Fibroblast of skin of back (primary cell): ENCODE data around the gene XPO5.
"Not testable (repeated sequence)": the region's sequence is repeated elsewhere in the genome, so short reads cannot be mapped to it uniquely, and the experiment has no call there.

Experiments
- DNase-seq: peaks from one replicate; pipeline ENCODE4 v3.0.0-alpha.2; 2013

The XPO5 gene

DNA sequence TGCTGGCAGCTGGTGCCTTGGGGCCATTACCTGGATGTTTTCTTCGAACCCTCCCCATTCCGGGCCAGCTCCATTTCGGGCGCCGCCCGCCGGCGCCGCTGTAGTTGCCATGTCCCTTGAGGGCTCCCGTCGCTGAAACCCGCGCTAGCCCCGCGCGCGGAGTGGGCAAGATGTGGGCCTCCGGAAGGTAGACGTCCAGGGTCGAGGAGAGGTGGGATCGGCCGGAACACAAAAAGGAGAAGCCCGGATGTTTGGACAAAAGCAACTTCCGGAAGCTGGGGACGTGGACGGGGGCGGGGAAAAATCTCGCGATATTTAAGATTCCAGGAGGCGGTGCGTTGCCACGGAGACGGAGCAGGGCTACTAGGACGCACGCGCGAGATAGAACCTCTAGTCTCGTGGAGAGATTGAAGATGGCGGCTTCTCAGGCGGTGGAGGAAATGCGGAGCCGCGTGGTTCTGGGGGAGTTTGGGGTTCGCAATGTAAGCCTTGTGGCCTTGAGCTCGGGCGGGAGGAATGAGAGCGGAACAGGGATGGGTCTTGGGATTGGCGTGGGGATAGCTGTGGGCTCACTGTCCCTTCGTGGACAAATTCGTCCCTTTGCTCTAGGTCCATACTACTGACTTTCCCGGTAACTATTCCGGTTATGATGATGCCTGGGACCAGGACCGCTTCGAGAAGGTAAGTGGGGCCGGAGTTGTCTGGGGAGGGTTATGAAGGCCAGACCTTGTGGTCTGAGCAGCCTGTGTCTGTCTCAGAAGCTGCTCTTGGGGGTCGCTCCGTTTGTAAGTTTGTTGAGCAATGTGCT, 58.9 kb downstream of the XPO5 start, which contains the start of the genes POLR1C and YIPF3:
Gene POLR1C, plus strand, starts transcription at position 393 of the 808 bp plus-strand sequence. Its CDS starts 21 bp downstream, at position 414.
Gene YIPF3, minus strand, starts transcription at position 230 of the 808 bp plus-strand sequence. Its CDS starts 119 bp downstream, at position 111.
- DNase-seq: peak; percentile 98

DNA sequence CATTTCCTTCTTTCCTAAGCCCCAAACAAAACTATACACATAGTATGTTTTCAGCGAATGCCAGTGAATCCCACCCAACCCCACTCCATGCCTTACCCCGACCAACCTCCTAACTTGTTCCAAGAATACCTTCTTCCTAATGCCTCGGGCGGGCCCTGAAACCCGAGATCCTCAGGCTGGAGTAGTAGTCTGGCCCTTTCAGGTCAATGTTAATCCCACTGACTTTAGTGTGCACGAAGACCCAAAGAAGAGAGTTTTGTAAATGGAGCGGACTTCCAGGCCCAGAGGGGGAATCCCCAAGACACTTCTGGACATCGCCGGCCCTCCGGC, 59.5 kb downstream of the XPO5 start:
- no peak for DNase-seq

DNA sequence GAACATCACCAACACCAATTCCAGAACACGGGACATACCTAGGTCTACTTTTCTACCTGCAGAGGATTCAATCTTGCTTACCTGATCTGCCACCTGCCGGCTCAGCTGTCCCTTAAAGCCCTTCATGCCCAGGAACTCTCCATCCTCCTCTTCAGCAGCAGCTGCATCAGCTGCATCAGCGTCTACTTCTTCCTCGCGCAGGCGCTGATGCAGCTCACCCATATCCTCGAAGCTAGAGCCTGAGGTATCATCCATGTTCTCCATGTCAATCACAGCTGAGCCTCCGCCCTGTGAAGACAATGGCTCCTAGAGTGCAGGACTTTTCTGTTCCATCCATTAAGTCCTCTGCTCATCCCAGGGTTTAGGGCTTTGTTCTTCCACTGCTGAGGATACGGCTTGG, 60.0 kb downstream of the XPO5 start:
- no peak for DNase-seq

DNA sequence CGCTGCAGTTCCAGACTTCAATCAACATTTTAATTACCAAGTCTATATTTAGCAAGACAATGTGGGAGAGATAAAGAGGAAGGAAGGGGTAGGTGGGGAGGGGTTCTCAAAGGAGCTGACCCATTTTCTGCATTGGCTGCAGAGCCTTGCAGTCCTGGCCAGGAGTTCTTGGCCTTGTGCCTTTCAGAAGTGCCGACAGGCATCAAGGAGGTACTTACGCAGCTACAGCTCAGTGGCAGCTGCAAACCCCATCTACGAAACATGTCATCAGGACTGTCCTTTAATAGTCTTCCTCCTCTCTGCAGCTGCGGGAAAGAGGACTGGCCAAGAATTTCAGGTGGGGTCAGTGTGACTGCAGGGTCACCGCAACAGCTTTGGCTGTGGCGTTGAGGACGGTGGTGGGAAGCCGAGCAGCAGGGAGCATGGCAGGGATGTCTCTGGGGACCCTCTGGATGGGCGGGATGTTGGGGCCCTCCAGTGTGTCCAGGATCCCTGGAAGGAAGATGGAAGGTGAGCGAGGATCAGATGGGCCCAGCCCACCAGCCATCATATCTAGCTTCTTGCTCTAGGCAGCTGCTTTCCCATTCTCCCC, 63.9 kb downstream of the XPO5 start:
- DNase-seq: no peak

DNA sequence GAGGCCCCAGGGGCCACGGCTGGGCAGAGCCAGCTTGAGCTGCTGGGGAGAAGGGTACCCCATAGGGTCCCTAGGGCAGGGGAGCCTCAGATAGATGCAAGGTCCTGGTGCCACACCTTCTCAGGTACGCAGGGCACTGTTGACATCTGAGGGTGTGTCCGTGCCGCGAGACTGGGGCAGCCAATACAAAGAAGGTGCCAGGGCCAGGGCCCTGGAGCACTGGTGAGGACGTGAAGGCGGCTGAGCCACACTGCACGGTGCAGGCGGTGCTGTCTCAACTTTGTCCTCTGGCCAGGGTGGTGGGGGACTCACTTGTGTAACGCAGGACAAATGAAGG, 65.0 kb downstream of the XPO5 start:
- DNase-seq: no peak

DNA sequence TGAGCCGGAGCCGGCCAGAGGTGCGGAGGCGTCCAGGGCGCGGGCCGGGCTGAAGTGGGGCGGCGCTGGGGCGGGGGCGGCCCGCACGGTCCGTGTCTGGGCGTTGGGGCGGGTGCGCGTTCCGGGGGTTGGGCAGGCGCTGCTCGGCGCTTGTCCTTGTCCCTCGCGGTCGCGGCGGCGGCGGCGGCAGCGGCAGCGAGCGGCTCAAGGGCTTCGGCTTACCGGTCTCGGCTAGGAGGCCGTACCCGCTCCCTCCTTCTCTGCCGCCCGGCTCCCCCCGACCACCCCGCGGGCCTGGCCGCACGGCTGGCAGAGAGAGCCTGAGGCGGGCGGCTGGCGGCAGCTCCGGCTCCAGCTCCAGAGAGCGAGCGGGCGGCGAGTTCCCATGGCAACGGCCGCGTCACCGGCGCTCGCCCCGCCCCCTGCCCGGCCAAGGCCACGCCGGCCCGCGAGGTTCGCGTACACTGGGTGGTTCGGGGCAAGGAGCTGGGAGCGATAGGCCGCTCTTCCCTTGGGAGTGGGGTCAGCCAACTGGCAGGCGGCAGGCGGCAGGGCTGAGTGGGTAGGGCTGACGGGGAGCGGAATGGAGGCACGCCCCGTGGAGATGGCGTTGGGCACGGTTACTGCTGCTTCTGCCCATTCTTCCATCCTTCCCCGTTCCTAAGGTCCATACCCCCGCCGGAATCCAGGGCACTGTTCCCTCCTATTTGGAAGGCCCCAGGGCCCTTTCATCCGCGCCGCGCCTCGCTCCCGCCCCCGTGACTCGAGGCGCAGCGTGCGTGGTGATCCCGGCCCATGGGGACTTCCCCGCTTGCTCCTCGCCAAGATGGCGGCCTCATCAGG, 65.6 kb downstream of the XPO5 start, which contains the start of gene LRRC73:
Gene LRRC73, minus strand, starts transcription at position 363 of the 843 bp plus-strand sequence. CDS start 561 bp downstream, outside the sequence.
- peak; percentile 79 for DNase-seq

DNA sequence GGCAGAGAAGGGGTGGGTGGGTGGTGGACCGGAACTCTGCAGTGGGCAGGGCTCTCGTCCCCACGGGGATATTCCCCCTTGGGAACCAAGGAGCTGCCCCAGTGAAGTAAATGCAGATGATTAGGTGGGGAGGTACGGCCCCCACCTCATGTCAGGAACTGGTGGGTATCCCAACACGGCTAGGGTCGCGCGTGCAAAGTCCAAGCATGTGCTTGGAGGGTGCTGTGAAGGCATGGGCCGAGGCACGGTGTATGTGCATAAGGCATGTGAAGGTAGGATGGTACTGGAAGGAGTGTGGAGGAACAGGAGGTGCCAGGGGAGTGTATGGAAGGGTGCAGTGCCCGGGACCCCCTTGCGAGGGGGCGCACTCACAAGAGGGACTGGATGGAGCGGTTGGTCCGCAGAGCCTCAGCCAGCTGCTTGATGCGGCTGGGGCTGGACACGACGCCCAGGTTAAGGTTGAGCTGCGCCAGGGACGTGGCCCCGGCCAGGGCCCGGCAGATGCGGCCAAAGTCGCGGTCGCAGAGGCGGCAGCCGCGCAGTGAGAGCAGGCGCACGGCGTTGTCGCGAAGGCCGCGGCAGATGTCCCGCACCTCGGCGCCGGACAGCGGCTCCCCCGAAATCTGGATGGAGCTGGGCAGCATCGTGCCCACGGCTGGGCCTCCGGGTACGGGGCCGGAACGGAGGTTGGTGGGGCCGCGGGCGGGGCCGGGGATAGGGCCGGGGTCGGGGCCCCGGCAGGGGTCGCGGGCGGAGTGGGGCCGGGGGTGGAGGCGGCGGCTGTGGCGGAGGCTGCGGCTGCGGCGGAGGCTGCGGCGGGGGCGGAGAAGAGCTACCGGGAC, 66.5 kb downstream of the XPO5 start:
- no peak for DNase-seq

DNA sequence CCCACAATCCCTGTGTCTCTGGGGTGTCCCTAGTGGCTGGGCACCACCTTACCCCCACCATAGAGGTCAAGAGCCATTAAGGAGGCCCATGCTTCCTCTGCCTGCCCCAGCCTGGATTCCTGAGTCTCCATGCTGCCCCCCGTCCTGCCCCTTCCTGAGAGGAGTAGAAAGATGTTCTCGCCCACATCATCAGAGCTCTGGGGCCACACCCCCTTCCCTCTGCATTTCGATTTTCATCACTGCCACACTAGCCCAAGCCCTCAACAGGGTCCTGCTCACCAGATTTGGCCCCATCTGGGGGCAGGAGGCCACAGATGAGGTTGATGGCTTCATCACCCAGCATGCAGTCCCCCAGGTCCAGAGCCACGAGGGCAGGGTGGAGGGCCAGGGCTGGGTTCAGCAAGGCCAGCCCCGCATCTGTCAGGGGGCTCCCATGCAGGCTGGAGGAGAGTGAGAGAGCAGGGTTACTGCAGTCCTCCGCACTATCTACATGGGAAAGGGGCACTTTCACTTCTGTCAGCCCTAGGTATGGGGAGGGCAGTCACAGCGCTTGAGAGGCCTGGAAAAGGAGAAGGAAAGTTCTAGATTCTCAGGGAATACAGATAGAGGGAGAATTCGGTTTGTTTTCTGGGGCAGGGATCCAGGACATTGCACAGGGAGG, 67.2 kb downstream of the XPO5 start:
- DNase-seq: no peak

DNA sequence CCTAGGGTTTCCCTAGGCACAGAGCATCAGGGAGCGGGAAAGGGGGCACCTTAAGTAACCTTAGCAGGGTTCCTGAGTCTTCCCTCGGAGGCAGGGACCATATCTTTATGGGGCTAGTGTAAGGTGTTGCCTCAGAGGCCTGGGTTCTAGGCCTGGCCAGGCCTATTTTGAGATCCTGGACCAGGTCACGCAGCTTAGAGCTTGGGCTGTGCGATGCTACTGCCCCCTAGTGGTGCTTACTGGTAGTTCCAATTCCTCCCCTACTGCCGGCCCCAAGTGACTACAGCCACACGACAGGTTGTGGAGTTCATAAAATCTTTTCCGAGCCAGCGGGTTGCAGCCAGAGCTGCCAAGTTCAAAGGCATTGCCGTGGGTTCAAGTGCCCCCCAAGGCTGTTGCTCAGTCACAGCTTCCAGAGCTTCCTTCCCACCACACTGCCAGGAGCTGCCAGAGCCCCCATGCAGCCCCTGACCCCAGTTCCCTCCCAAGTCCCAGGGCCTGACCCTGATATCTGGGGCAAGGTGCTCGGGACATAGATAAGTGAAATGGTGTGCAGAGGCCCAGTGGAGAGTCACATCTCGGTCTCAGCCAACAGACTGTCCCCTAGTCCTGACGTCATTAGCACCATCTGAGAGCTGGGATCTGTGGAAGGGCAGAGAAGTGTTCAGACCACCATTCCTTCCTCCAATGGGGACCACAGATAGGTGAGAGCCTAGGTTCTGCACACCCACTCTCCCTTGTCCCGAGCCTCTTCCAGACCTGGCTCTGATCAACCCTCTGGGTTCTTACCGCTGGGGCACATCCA, 69.0 kb downstream of the XPO5 start:
- peak; percentile 70 for DNase-seq

DNA sequence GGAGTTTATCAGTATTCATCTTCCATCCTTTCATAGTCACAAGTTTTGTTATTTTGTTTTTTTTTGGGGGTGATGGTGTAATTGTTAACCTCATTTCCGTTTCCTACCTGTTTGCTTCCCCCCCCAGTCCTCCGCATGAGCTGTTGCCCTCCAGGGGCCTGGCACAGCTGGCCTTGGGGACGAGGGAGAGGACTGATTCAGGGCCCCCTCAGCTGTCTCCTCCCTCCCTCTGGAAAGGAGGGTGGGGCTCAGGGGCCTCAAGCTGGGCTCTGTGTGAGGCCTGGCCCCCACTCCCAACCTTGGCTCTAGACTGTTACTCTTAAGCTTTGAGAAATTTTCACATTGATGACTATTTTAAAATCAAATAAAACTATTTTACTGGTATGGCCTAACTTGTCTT, 69.7 kb downstream of the XPO5 start:
- DNase-seq: no peak

DNA sequence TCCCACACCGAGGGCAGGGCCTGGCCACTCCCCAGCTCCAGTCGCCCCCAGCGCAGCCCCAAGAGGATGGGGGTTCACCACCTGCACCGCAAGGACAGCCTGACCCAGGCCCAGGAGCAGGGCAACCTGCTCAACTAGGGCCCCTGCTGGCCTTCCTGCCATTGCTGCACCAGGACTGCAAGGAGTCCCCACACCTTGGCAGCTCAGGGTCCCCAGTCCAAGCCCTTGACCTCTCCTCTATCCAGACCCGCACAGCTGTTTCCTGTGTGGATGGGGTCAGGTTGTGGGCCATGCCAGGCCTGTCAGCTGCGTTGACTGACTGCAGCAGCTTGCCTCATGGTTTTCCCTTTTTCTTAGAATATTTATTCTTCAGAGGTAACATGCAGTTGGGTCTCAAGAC, 70.1 kb downstream of the XPO5 start:
- DNase-seq: no peak

DNA sequence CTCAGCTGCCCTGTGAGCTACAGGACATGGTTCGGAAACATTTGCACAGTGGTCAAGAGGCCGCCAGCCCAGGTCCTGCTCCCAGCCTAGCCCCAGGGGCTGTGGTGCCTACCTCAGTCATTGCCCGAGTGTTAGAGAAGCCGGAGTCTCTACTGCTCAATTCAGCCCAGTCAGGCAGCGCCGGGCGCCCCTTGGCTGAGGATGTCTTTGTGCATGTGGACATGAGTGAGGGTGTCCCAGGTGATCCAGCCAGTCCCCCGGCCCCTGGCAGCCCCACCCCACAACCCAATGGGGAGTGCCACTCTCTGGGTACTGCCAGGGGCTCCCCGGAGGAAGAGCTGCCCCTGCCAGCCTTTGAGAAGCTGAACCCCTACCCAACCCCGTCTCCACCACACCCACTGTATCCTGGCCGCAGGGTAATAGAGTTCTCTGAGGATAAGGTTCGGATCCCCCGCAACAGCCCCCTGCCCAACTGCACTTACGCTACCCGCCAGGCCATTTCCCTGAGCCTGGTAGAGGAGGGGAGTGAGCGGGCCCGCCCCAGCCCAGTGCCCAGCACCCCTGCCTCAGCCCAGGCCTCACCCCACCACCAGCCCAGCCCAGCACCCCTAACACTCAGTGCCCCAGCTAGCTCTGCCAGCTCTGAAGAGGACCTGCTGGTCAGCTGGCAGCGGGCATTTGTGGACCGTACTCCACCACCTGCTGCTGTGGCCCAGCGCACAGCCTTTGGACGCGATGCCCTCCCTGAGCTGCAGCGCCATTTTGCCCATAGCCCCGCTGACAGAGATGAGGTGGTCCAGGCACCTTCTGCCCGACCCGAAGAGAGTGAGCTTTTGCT, 70.9 kb downstream of the XPO5 start:
- DNase-seq: no peak

DNA sequence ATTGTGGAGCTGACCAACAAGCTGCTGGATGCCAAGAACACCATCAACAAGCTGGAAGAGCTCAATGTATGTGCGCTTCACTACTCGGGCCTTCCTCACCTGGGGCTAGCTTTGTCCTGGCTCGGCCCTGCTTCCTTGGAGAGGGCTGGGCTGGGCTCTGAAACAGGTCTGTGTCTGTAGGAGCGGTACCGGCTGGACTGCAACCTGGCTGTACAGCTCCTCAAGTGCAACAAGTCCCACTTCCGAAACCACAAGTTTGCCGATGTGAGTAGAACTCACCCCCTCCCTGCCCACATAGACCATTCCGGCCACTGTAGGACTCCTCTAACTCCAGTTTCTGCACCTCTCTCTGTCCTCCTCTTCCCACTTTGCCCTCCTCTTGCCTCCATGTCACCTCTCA, 72.4 kb downstream of the XPO5 start:
- DNase-seq: no peak

DNA sequence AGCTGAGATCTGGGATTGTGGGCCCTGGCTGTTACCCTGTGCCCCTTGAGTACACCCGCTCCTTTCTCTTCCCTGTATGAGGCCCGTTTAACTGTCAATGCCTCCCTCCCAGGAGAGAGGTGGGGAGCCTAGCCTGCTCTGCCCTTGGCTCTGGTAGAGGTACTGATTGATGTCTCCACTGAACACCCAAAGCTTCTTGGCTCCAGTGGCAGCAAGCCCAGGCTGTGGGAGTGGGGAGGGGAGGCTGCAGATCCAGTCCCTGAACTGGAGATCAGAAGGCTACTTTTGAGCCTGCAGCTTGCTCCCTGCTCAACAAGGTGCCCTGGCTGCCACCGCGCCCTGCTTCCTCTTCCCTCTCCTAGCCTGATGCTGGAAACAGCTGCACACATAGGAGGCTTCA, 73.2 kb downstream of the XPO5 start:
- no peak for DNase-seq

DNA sequence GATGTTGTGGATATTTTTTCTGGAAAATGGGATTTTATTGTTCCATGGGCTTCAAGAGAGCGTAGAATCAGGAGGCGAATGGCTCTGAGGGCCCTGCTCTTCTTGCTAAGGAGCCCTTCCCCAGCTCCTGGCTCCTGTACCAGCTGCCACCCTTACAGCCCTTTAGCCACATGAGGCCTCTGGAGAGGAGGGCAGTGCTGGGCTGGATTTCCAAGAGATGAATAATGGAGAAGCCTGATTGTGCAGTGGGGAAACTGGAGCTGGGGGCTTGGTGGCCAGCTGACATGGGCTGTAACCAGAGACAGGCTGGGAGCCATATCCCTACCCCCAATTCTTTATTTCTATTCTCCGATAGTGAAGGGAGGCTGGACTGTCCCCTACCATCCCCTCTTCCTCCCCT, 74.9 kb downstream of the XPO5 start:
- DNase-seq: no peak

DNA sequence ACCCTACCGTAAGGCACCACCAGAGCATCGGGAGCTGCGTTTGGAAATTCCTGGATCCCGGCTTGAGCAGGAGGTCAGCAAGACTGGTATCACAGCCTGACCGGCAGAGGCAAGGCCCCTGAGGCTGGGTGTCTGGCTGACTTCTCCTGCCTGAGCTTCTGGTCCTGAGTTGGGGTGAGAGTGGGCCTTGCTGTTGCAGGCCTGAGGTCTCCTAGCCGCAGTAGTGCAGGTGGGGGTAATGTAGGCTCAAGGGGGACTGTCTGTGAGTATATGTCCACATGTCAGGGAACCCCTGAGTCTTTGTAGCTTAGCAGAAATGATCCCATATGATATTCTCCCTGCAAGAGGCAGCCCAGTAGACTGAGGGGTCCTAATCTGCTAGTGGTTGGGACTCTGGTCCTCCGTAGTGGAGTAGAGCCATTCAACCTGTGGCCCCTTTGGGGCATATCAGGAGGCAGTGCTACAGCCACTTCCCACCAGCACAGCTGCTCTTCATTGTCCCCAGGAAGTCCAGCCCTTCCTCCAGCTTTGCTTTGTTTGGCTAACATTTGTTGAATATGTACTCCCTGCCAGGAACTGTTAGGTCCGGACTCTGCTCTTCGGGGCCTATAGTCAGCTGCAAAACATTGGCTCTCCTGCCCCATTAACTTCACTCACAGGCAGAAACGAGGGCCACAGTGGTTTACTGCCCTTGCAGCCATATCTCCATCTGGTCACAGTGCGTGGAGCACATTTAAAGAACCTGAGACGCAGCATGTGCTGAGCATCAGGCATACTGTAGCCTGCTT, 76.6 kb downstream of the XPO5 start:
- DNase-seq: no peak

DNA sequence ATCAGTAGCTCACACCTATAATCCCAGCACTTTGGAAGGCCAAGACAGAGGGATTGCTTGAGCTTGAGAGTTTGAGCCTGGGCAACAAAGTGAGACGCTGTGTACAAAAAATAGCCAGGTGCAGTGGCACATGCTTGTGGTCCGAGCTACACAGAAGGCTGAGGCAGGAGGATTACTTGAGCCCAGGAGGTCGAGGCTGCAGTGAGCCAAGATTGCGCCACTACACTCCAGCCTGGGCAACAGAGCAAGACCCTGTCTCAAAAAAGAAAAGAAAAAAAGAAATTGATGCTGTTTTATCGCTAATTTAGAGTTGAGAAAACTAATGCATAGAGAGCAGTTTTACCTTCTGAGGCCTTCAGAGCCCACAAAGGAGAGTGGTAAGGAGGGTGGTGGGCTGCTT, 77.5 kb downstream of the XPO5 start:
- DNase-seq: not testable (repeated sequence)

DNA sequence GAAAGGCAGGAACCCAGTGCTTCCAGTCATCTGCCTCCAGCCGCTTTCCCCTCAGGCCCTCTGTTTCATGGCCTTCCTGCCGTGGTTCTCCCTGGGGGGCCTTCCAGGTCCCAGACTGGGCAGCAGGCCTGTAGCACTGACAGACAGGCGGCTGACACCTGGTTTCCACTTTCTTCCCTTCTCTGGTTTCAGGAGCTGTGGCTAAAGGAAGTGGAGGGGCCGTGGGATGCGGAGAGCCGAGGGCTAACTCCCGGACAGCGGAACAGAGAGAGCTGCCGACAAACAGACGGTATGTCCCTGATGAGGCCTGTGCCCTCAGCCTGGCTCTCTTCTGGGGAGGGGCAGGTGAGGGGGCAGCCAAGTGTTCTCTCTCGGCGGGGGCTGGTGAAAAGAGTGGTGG, 78.1 kb downstream of the XPO5 start:
- DNase-seq: no peak

DNA sequence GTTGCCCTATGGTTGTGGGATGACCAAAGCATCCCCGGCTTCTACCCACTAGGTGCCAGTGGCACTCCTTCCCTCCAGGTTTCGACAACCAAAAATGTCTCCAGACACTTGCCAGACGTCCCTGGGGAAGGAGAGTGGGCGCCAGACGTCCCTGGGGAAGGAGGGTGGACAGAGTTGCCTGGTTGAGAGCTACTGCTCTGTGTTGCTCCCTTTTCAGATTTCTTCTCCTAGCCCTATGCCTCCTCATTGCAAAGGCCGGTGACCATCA, 78.8 kb downstream of the XPO5 start:
- DNase-seq: no peak
